Effector memory CD4-positive, alpha-beta T cell (primary cell): ENCODE results near the gene TNFRSF12A.
"Not testable (repeated sequence)": the region's sequence is repeated elsewhere in the genome, so short reads cannot be mapped to it uniquely, and the experiment has no call there.

Experiments used
- DNase-seq, 3 donors: peaks; one replicate each; pipeline ENCODE4 v3.0.0-alpha.2; 2020
- H3K27ac ChIP-seq: 2 replicates; pipeline ENCODE4 v1.7.0; 2013; ENCODE audit warnings: mild to moderate bottlenecking, low read length, moderate library complexity; ENCODE audit not compliant: insufficient read depth, poor library complexity, severe bottlenecking
- H3K27me3 ChIP-seq: replicated peaks from 2 replicates; pipeline ENCODE4 v1.7.0; 2013; ENCODE audit warnings: mild to moderate bottlenecking, low read length; ENCODE audit not compliant: insufficient read depth, control insufficient read depth, poor library complexity, severe bottlenecking
- H3K36me3 ChIP-seq: 2 replicates; pipeline ENCODE4 v1.7.0; 2013; ENCODE audit warnings: mild to moderate bottlenecking, low read length, moderate library complexity; ENCODE audit not compliant: control insufficient read depth, insufficient read depth
- H3K4me1 ChIP-seq: 2 replicates; pipeline ENCODE4 v1.7.0; 2013; ENCODE audit warnings: low read length, mild to moderate bottlenecking; ENCODE audit not compliant: control insufficient read depth, insufficient read depth, poor library complexity, severe bottlenecking
- H3K4me3 ChIP-seq: 2 replicates; pipeline ENCODE4 v1.7.0; 2013; ENCODE audit warnings: low read length, low read depth, mild to moderate bottlenecking; ENCODE audit not compliant: insufficient read depth, poor library complexity, severe bottlenecking
- H3K9me3 ChIP-seq: 2 replicates; pipeline ENCODE4 v1.7.0; 2013; ENCODE audit warnings: mild to moderate bottlenecking, low read length, moderate library complexity; ENCODE audit not compliant: control insufficient read depth

Gene TNFRSF12A

GRCh38 chr16:3065069-3065741, 45.0 kb downstream of the TNFRSF12A start, which contains the start of gene IL32:
IL32 (plus strand) TSS chr16:3065640; CDS start chr16:3065812, 172 bp downstream.
- Histone ChIP-seq H3K36me3 (peaks cover 18% of the 10 kb centered on the region), H3K4me3 (peak within 1 kb of the TSS; percentile 87), H3K27ac (peak within 1 kb of the TSS; percentile 97), H3K27me3 (no peaks in the 10 kb centered on the region), H3K9me3 (no peaks in the 10 kb centered on the region), H3K4me1 (peaks cover 32% of the 10 kb centered on the region)
- peak; percentile 55 to 73 (median 56) for DNase-seq

DNA sequence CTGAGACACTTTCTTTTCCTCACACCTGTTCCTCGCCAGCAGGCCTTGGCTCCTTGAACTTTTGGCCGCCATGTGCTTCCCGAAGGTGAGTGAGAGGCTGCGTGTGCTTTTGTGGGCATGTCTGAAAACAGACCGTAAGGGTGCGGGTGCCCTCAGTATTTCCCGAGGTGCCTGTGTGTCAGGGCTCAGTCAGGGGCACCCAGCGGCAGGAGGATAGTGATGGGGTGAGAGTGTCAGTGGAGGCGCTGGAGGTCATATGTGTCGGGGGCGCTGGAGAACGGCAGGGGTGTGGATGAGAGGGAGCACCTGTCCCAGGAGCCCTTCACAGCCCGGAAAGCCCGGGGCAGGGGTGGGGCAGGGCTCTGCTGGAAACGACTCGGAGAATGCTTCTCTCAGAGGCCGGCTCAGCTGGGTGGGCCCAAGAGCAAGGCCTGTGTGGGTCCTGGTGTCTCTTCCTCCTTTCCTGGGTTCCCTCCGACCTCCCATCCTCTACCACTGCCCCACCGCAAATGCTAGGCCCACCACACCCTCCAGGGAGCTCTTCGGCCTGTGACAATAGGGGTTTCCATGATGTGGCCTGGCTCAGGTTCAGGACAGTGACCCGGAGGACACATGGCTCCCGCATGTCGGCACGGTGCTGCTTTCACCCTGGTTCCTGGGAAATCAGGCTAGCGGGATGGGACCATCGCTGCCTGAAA, 45.7 kb downstream of the TNFRSF12A start:
- peak overlapping the region; percentile 97 for H3K27ac ChIP-seq
- peaks cover 18% of the 10 kb centered on the region for H3K36me3 ChIP-seq
- peaks cover 38% of the 10 kb centered on the region for H3K4me1 ChIP-seq
- H3K4me3 ChIP-seq, result peak overlapping the region; percentile 87
- no peaks in the 10 kb centered on the region for H3K9me3 ChIP-seq
- DNase-seq, result no peak
- no peaks in the 10 kb centered on the region for H3K27me3 ChIP-seq

GRCh38 chr16:3066440-3066748, 46.2 kb downstream of the TNFRSF12A start:
- peaks cover 43% of the 10 kb centered on the region for H3K4me1 ChIP-seq
- H3K4me3 ChIP-seq, result peak overlapping the region; percentile 87
- H3K27me3 ChIP-seq, result no peaks in the 10 kb centered on the region
- no peak for DNase-seq
- H3K27ac ChIP-seq, result peak overlapping the region; percentile 97
- H3K36me3 ChIP-seq, result peaks cover 18% of the 10 kb centered on the region
- no peaks in the 10 kb centered on the region for H3K9me3 ChIP-seq

- Histone ChIP-seq H3K9me3 (no peaks in the 10 kb centered on the region), H3K36me3 (peaks cover 18% of the 10 kb centered on the region), H3K4me3 (peak overlapping the region; percentile 87), H3K27me3 (no peaks in the 10 kb centered on the region), H3K4me1 (peaks cover 55% of the 10 kb centered on the region), H3K27ac (peak overlapping the region; percentile 97)
- no peak for DNase-seq
These were observed 48.3 kb downstream of the TNFRSF12A start for GRCh38 chr16:3068487-3068886.

DNA sequence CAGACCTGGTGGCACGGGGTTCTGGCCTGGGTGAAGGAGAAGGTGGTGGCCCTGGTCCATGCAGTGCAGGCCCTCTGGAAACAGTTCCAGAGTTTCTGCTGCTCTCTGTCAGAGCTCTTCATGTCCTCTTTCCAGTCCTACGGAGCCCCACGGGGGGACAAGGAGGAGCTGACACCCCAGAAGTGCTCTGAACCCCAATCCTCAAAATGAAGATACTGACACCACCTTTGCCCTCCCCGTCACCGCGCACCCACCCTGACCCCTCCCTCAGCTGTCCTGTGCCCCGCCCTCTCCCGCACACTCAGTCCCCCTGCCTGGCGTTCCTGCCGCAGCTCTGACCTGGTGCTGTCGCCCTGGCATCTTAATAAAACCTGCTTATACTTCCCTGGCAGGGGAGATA, 49.0 kb downstream of the TNFRSF12A start:
- H3K4me3 ChIP-seq, H3K27ac ChIP-seq, DNase-seq, H3K9me3 ChIP-seq, H3K27me3 ChIP-seq: not testable (repeated sequence)
- H3K36me3 ChIP-seq, result peaks cover 18% of the 10 kb centered on the region
- peaks cover 62% of the 10 kb centered on the region for H3K4me1 ChIP-seq

GRCh38 chr16:3070608-3071111, 50.5 kb downstream of the TNFRSF12A start:
- H3K27ac ChIP-seq, result no peak overlapping the region
- H3K4me3 ChIP-seq, result no peak overlapping the region
- peaks cover 18% of the 10 kb centered on the region for H3K36me3 ChIP-seq
- no peaks in the 10 kb centered on the region for H3K27me3 ChIP-seq
- H3K4me1 ChIP-seq, result peaks cover 70% of the 10 kb centered on the region
- H3K9me3 ChIP-seq, result no peaks in the 10 kb centered on the region
- no peak for DNase-seq

DNA sequence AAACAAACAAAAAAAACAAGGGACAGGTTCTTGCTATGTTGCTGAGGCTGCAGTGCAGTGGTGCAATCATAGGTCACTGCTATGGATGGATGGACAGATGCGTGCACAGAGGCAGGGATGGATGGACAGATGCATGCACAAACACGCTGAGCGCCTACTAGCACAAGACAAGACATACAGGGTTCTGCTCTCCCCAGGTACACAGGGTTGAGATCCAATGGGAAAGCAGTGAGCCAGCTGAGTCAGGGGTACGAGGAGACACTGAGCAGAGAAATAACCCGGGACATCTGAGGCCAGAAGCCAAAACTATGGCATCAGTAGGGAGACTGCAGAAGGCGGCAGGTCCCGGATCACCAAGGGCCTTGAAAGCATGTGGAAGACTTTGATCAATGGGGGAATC, 51.5 kb downstream of the TNFRSF12A start:
- H3K4me3 ChIP-seq, result no peak overlapping the region
- no peaks in the 10 kb centered on the region for H3K27me3 ChIP-seq
- peaks cover 80% of the 10 kb centered on the region for H3K4me1 ChIP-seq
- H3K27ac ChIP-seq, result no peak overlapping the region
- no peak for DNase-seq
- no peaks in the 10 kb centered on the region for H3K9me3 ChIP-seq
- peaks cover 18% of the 10 kb centered on the region for H3K36me3 ChIP-seq
